ENCODE data around the gene RALGAPA2.

- no peak for TF ChIP-seq EZH2 (IDR thresholded peaks at IDR 0.05; ENCODE audit: insufficient read depth, poor library complexity, severe bottlenecking)
- no peak for TF ChIP-seq EZH2phosphoT487 (IDR thresholded peaks at IDR 0.05; ENCODE audit: insufficient read depth, low read depth)
These were observed 141.2 kb downstream of the RALGAPA2 start for GRCh38 chr20:20571068-20571780.

Measured in GM23248 (cell line).